Amniotic stem cell (primary cell): ENCODE data around the gene CDK1.
A peak's percentile ranks its signal among the peaks of the same experiment; 100 is the strongest.

Experiments used
- DNase-seq: peaks from one replicate; lab custom pipeline; 2025; lab: John Stamatoyannopoulos, UW

The CDK1 gene

DNA sequence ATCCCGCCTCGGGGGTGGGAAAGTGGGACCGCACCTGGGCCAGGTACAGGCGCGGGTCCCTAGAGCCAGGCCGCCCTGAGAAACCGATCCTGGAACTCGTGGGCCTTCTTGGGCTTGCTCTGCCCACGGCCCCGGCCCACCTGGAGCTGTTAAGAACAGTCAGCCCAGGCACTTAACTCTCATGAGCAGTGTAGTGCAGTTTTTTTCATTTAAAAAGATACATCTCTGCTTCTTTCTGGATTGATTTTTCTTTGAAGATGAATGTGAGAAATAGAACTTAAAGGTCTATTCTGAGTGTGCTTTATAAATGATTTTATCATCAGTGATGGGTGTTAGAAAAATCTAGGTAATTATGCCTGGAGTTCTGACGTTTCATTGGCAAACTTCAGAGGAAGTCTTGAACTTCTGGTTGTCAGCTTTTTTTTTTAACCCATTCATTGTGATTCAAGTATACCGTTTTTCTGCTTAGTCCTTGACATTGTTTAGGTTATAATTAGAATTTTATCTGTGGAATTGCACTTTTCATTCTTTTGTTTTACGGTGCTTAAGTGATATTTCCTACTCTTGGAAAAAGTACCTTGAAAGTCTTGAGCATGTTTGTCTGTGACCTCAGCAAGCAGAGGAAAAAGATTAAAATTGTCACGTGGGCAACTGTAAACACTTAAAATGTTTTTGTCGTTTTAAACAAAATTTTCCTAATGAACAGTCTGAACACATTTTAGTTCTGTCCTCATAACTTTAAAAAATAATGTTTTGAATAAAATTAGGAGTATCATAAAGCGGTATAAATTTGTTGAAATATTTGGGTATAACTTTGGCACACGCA, 906 bp downstream of the CDK1 start:
- no peak for DNase-seq

DNA sequence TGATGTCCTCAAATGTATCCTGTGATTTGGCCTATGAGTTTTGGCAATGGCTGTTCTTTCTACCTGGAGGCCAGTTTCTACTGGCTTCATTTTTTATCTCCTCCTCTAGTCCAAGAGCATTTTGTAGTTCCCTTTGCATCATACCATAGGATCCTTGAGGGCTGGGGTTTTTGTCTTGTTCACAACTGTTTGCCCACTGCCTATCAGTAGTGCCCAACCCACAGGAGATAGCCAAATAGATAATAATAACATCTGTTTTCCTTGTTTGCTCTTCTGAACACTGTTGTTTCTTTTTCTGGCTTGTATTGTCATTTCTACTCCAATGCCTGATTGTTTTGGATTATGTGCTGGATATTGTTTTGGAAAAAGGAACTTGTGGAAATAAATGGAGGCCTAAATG, 3.4 kb downstream of the CDK1 start:
- no peak for DNase-seq

DNA sequence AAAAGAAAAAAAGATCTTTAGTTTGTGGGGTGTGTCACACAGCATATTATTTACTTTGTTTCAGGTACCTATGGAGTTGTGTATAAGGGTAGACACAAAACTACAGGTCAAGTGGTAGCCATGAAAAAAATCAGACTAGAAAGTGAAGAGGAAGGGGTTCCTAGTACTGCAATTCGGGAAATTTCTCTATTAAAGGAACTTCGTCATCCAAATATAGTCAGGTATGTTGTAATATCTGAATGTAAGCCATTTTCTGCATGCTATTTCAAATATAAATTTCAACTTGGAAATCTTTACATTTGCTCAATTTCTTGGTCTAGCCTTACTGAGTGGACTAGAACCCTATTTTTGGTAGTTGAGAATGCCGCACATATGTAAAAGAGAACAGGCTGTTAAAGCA, 6.4 kb downstream of the CDK1 start:
- DNase-seq: no peak

DNA sequence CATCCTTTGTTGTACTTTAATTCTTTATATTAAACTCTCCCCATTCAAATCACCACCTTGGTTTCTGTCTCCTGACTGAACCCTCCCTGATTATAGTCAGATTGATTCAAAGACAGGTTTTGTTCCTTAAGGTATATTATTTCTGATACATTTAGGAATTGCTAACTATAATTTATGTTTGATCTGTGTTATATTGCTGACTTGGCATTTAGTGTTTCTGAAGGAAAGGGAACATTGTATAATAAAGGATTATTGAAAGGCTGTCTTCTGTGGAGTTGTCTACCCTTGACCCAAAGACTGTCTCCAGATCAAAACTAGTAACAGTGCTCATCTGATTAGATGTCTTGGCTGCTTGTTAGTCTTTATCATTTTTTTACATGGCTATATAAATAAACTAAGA, 10.3 kb downstream of the CDK1 start:
- DNase-seq: no peak

GRCh38 chr10:60789340-60789739, 11.1 kb downstream of the CDK1 start:
- no peak for DNase-seq

- DNase-seq: no peak
These were observed 16.7 kb downstream of the CDK1 start for GRCh38 chr10:60794953-60795352.

DNA sequence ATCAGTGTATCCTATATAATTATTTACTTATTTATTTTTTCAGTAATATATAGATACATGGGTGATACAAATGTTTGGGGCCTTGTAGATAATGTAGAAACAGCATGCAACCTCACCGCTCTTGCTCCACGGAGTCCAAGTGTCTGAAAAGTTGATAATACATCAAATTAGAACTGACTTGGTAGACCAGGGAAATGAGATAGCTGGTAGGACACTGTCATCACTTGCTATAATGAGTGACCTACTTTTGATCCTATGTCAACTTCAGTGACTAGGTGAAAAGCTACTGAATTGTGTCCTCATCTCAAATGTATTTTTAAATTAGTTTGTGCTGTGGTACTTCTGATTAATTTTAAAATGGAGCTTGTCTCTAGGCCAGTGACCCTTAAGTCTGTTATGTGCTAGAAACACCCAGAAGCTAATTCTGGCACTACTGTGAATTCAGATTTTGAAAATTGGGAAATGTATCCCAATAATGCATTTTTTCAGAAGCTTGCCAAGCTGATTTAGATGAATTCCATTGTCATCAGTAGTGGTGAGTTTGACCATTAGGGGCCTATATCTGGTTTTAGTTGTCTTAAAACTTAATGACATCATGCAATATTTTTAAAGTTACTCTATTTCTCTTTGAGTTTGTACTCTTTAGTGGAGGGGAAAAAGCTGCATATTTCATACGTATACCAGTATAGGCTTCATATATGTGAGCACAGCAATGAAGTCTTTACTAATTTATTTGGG, 17.4 kb downstream of the CDK1 start:
- DNase-seq: no peak

DNA sequence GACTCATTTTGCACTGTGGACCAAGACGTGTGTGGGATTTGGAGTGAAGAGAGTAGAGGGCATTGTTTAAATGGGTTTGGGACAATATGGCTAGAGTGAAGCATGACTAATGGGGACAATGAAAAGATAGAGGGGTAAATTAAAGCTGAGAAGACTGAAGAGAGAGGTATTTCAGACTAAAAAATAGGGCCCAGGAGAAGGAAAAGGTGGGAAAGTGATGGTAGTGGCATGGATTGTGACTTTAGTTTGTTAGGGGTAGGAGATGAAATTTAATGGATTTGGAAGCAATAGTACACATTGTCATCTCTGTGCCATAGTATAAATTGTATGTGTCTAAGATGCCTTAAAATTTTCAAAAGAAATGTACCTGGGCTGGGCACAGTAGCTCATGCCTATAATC, 18.2 kb downstream of the CDK1 start:
- no peak for DNase-seq

GRCh38 chr10:60797200-60797599, 18.9 kb downstream of the CDK1 start:
- DNase-seq: no peak

- no peak for DNase-seq
These were observed 19.8 kb downstream of the CDK1 start for GRCh38 chr10:60798031-60798430.

DNA sequence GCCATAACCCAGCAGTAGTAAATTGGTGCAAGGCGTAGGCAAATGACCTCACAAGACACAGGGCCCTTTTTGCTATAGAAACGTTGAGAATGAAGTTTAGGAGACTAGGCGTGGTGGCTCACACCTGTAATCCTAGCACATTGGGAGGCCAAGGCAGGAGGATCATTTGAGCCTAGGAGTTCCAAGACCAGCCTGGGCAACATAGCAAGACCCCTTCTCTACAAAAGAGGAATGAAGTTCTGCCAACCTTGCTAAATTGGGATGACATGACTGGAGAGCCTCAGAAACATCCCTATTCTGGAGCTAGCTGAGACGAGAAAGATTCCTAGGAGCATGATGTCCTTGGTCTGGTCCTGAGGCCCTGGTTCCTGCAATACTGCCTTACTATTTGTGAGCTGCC, 20.6 kb downstream of the CDK1 start:
- no peak for DNase-seq

DNA sequence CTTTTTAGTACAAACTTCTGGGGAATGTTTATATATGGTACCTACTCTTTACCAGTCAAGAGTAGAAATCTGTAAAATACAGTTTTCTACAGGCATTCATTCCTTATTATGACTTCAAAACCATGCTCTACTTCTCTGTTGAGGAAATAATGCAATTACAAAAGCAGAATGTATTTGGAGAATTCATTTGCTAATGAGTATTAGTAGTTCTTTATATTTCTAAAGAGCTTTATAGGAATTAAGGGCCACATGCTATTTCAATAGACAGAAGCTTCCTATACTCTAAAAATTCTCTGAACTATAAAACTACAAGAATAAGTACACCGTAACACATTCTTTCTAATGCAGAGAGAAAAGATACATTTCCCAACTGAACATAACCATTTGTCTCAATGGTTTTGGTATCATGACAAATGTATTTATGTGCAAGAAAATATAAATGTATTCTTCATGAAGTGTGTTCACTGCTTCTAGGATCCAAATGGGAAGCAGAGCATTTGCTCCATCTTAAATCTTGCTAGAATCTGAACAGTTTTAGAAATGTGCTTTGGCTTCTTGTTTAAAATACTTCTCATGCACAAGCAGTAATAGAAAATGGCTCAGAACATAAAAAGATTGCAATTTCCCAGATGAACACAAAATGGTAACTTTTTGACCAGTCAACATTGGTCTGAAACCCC, 21.8 kb downstream of the CDK1 start:
- no peak for DNase-seq

DNA sequence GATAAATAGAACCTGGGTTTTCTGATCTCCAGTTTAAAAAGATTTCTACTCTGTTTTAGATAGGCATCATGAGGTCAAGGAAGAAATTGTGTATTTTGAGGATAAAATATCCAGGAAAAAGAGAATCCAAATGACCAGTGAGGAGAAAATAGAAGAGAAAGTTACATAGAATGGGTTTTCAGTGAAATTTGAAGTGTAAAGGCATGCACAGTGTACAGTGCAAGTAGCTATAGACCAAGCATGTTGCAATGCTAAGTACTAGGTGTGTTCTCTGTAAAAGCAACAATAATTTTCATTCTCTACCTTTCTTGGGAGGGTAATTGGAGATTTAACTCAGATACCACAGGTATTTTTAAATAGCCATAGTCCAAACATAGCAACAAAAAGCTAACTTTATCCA, 22.6 kb downstream of the CDK1 start:
- DNase-seq: no peak

DNA sequence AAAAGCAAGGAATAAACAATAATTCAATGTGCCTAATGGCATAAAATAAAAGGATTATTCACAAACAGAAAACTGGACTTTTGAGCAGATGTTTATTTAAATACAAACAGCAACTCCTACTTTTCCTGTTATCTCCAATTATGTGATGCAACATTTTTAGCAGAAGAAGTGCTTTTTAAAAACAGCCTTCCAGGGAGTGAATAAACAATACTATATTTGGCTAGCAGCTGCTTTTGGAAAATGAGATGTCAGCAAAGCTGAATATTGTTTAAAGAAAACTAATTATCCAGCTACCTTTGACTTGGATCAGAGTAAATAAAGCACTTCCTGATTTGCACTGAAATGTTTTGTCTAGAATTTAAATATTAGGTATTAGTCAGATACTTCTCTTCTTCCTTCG, 23.2 kb downstream of the CDK1 start:
- DNase-seq: no peak

DNA sequence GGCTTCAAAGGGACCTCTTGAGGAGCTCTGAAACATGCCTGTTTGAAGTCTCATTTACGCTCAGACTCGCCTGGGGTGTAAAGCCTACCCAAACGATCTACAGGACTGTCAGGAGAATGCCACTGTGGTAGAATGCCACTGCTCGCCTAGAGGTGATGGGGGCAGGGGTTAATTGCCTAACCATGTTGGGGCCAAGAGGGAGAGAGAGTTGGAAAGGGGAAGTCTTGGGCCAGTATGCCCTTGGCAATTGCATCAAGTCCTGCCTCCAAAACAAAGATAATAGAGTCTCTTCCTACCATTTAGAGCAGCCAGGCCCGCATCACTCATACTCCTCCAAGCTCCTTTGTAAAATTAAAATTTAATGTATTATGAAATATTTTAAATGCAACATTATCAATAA, 25.2 kb downstream of the CDK1 start:
- no peak for DNase-seq

GRCh38 chr10:60803865-60804264, 25.6 kb downstream of the CDK1 start:
- no peak for DNase-seq

DNA sequence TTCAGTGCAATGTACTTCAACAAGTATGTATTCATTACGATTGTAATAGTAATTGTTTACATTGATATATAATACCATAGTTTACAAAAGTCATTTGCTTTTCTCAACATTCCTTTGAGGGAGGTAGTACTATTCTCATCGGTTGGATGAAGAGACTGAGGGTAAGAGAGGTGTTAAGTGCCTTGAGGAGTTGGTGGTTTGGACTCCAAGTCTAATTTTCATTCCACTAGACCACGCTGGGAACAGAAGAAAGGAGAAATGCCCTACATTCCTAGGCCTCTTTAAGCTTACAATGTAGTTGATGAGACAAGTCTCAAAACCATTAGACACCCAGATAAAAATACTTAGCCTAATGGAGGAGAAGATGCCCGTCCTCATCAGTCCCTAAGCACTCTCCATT, 28.6 kb downstream of the CDK1 start:
- DNase-seq: no peak

GRCh38 chr10:60807499-60807898, 29.2 kb downstream of the CDK1 start:
- DNase-seq: no peak

DNA sequence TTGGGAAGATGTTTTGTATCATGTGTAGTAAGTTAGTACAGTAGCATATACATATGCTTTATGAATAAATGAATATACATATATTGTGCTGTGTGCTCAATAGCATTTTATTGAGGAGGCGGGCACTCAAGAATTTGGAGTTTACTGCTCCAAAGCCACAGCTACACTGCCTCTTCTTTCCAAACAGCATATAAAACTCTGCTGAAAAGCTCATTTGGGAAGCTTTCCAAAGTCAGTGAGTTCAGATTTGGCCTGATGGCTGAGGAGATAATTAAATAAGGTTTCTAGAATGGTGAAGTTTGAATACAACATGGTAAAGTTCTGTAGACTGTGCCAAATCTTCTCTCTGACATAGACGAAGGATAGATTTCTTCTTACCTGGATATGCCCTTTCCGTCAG, 29.8 kb downstream of the CDK1 start:
- no peak for DNase-seq

- DNase-seq: no peak
These were observed 30.9 kb downstream of the CDK1 start for GRCh38 chr10:60809157-60809556.

- no peak for DNase-seq
These were observed 32.3 kb downstream of the CDK1 start for GRCh38 chr10:60810437-60811182.

DNA sequence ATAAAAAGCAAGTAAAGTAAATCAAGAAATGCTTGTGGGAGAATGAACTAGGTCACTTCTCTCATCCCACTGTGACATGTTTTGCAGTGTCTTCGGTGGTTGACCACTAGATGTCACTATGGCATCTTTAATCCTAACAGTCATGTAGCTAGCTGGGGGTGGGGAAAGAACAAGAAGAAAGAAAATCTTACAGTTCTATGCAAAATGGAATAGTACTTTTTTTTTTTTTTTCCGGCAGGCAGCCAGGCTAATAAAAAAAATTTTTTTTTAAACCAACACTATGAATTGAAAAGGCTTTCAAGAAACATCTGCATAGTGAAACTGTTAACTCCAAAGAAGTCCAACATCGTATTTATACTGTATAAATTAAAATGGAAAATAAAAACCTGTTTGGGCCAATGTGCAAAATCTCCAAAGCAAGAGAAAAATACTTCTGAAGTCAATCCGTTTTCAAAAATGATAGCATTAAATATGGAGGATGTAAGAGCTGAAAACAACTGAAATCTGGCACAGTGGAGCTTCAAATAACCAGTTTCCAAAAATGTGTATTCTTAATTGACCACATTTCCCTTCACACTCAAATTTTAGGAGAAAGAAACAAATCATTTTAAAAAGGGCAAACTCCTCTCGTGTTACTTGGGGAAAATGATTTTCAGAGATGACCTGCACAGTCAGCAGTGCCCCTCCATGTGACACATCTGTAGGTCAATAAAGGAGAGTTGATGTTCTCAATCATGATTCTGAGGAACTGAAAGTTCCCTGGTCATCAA, 38.5 kb downstream of the CDK1 start:
- peak; percentile 86 for DNase-seq
